ENCODE data around the gene TMEM203. TPM values are rescaled to one million over a fixed set of nuclear protein-coding genes. Genes with fewer than 3 reads are reported as not detected.

The TMEM203 gene
- total and polyA plus RNA-seq, 2 of the 4 experiments (the other 2 are of a cell fraction): 18.8 to 40.6 TPM

GRCh38 chr9:137236238-137236935, 30.9 kb upstream of the TMEM203 start:
- no peaks in the 10 kb centered on the region for H3K9me3 ChIP-seq (ENCODE audit: control insufficient read depth, insufficient read depth, low read length)
- H2BK5ac ChIP-seq (ENCODE audit: low read depth, low read length, poor library complexity, severe bottlenecking): no peak overlapping the region
- H4K20me1 ChIP-seq (ENCODE audit: insufficient read depth, low read length): peaks cover 6% of the 10 kb centered on the region; the same call in 1 of the 2 replicates
- peaks cover 8 to 27% of the 10 kb centered on the region in 2 experiments; a peak in 3 of 4 replicates for H3K79me1 ChIP-seq (ENCODE audit: low read depth in 1 of 2, low read length in 2 of 2)
- POLR2A ChIA-PET (ENCODE audit: unreplicated experiment): interaction anchor here (0.5 to 0.6 kb wide), 2 partner anchors 20 to 23 kb away, joined by 3 read pairs; no protein-coding TSS in a partner anchor
- in situ Hi-C loops (cut with MboI; ENCODE audit: low sequenced_read_pairs) (no loop called here), dilution Hi-C loops (cut with HindIII; ENCODE audit: low sequenced_read_pairs, unreplicated experiment) (no loop called here), intact Hi-C loops (cut with micrococcal nuclease) (no loop called here)
- H3K56ac ChIP-seq (ENCODE audit: extremely low read depth, insufficient read depth, low read length): no peak overlapping the region
- no peaks in the 10 kb centered on the region for H3K9me1 ChIP-seq (ENCODE audit: insufficient read depth, low read length)
- H2AFZ ChIP-seq (replicated peaks; ENCODE audit: low read length, poor library complexity): peak overlapping the region; percentile 63
- H2AK9ac ChIP-seq (replicated peaks; ENCODE audit: low read depth, low read length, poor library complexity): peak overlapping the region; percentile 89
- BruUV-seq (replicated peaks): no TSS peak
- no peak overlapping the region for H3K4ac ChIP-seq (ENCODE audit: low read depth, low read length)
- H3K4me1 ChIP-seq (ENCODE audit: control insufficient read depth, insufficient read depth, low read length): peaks cover 5% of the 10 kb centered on the region; the same call in 1 of the 2 replicates
- H4K8ac ChIP-seq (ENCODE audit: low read depth in 2 of 2, low read length in 2 of 2): no peak overlapping the region
- H3K27ac ChIP-seq (ENCODE audit: insufficient read depth, low read length): no peak overlapping the region
- no peak overlapping the region for H3K18ac ChIP-seq (ENCODE audit: low read depth, low read length)
- CTCF ChIA-PET: interaction anchor here (0.6 to 1.0 kb wide), 7 partner anchors 9 to 153 kb away, joined by 3 to 6 read pairs (median 3); partner anchors contain the start of genes DPP7 and RNF224
- ATAC-seq (ENCODE audit: low read depth) (peak; percentile 36), DNase-seq (peak; percentile 63)
- H3K23ac ChIP-seq (ENCODE audit: low read depth, low read length): no peak overlapping the region
- TF ChIP-seq SMC3 (IDR thresholded peaks at IDR 0.05; ENCODE audit: low read depth, low read length) (peak; percentile 79), RAD21 (IDR thresholded peaks at IDR 0.05; ENCODE audit: low read length) (peak; percentile 81), MAZ (IDR thresholded peaks at IDR 0.05; ENCODE audit: borderline replicate concordance, low read depth, low read length) (peak; percentile 83), CEBPB (IDR thresholded peaks at IDR 0.05; ENCODE audit: low read depth, low read length) (no peak), CTCF (conservative IDR thresholded peaks at IDR 0.05; ENCODE audit: low read depth, low read length) (peak; percentile 100), MXI1 (IDR thresholded peaks at IDR 0.05; ENCODE audit: borderline replicate concordance, low read depth, low read length) (no peak)
- no peak overlapping the region for H3K4me3 ChIP-seq (ENCODE audit: insufficient read depth, low read depth, low read length)
- 39% methylated on average over 12 of the region's 31 CpGs; no CpG with 5 or more reads in 1 of the 2 experiments for WGBS, 2 experiments (ENCODE audit: extremely low coverage in 2 of 2, insufficient read length in 1 of 2)
- no peak overlapping the region for H2BK20ac ChIP-seq (ENCODE audit: low read depth, low read length)
- no peak overlapping the region for H3K4me2 ChIP-seq (ENCODE audit: low read depth, low read length)
- no peak overlapping the region for H3K14ac ChIP-seq (replicated peaks; ENCODE audit: low read depth, low read length)
- H4K91ac ChIP-seq (ENCODE audit: insufficient read depth, low read depth, low read length): no peak overlapping the region
- peak overlapping the region; percentile 73; the same call in 1 of the 2 replicates for H2AK5ac ChIP-seq (ENCODE audit: low read depth, low read length)
- H3K27me3 ChIP-seq (ENCODE audit: control insufficient read depth, insufficient read depth, low read length): 0 out of 2 replicates have a peak, but pooled peaks cover 1% of the 10 kb centered on the region
- H3K9ac ChIP-seq (ENCODE audit: low read depth, low read length): no peak overlapping the region
- no peak overlapping the region for H4K5ac ChIP-seq (ENCODE audit: low read depth, low read length)
- no peaks in the 10 kb centered on the region for H3K36me3 ChIP-seq (ENCODE audit: control insufficient read depth, insufficient read depth, low read length)
- no peak overlapping the region for H2BK120ac ChIP-seq (ENCODE audit: low read depth, low read length)
- no peak overlapping the region for H2BK15ac ChIP-seq (ENCODE audit: low read depth, low read length)

Measured in IMR-90 (cell line).